ENCODE results near the gene RSRP1. TPM values are rescaled to one million over a fixed set of nuclear protein-coding genes. Genes with fewer than 3 reads are reported as not detected.

RSRP1 gene
- total RNA-seq, 1 donor from 2014 or later, result 99.5 TPM

- DNase-seq (ENCODE audit: low spot score), result no peak
Measured at GRCh38 chr1:25194054-25194453, 53.2 kb downstream of the RSRP1 start.

- no peak for DNase-seq (ENCODE audit: low spot score)
Measured at GRCh38 chr1:25193229-25193628, 54.0 kb downstream of the RSRP1 start.

Other genes starting within 250 kb of the RSRP1 start
- 39.9 TPM for gene SYF2, start 15.0 kb downstream of the RSRP1 start, total RNA-seq
- gene RHD, start 25.1 kb upstream of the RSRP1 start, total RNA-seq, result not detected
- 71.4 TPM for gene TMEM50A, start 90.9 kb upstream of the RSRP1 start, total RNA-seq
- gene RHCE, start 173.4 kb upstream of the RSRP1 start, total RNA-seq, result 0.29 TPM
- 22.3 TPM for gene MACO1, start 183.4 kb upstream of the RSRP1 start, total RNA-seq

All from ureter (tissue), 1 donor.